A549 treated with CpdA at 1 μM for 4 hours (cell line): ENCODE data around the gene PXDN. TPM values are rescaled to one million over a fixed set of nuclear protein-coding genes. Genes with fewer than 3 reads are reported as not detected.

Experiments used
- total RNA-seq: library from RNA; stranded (reverse); fragments of 200-300 nt; extraction: Qiagen RNA extraction; gene quantifications from 5 replicates; pipeline ENCODE4 v1.2.3, GENCODE V29; 2022; ENCODE audit warnings: low read depth

Gene PXDN
- 7.9 to 12.9 TPM (median 10.8 TPM) in 5 replicates for total RNA-seq

GRCh38 chr2:1744446-1745170 is at the start of gene PXDN:
TSS of gene PXDN (minus strand) at chr2:1744515. CDS start at chr2:1744455, 60 bp downstream.

